HG02970 (cell line): ENCODE measurements around the gene ZFAND3.
"Not testable (repeated sequence)": the region's sequence is repeated elsewhere in the genome, so short reads cannot be mapped to it uniquely, and the experiment has no call there.

Source experiments
- ATAC-seq: cut with Tn5 transposase; IDR thresholded peaks from one replicate; pipeline ENCODE4 v1.9.1; 2021; ENCODE audit warnings: mild to moderate bottlenecking, moderate library complexity, moderate number of reproducible peaks; ENCODE audit not compliant: unreplicated experiment, low FRiP score

Gene ZFAND3

GRCh38 chr6:37889051-37889450 lies 69.5 kb downstream of the ZFAND3 start:
- no peak for ATAC-seq

- no peak for ATAC-seq
Observed at GRCh38 chr6:37889486-37889885, 70.0 kb downstream of the ZFAND3 start.

DNA sequence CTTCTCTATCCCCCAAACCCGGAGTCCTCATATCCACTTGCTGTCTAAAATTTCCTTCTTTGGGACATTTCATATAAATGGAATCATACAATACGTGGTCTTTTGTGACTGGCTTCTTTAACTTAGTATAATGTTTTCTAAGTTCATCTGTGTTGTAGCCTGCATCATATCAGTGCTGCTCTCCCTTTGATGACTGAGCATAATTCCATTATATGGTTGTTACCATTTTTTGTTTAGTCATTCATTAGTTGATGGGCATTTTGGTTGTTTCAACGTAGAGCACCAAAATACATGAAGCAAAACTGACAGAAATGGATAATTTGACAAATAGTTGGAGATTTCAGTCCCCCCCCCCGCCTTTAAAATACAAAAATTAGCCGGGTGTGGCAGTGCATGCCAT lies 71.5 kb downstream of the ZFAND3 start:
- ATAC-seq, result no peak

DNA sequence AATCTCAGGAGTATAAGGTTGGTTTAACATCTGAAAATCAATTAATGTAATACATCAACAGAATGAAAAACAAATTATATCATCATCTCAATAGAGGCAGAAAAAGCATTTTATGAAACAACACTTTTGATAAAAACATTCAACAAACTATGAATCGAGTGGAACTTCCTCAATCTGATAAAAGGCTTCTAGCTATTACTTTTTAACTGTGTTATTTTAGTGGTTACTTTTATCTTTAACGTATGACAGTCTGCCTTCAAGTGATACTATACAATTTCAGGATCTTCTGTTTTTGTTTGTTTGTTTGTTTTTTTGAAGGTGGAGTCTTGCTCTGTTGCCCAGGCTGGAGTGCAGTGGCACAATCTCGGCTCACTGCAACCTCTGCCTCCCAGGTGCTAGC lies 73.7 kb downstream of the ZFAND3 start:
- no peak for ATAC-seq

GRCh38 chr6:37893734-37894133 lies 74.2 kb downstream of the ZFAND3 start:
- not testable (repeated sequence) for ATAC-seq

GRCh38 chr6:37894585-37894984 lies 75.1 kb downstream of the ZFAND3 start:
- no peak for ATAC-seq

- no peak for ATAC-seq
Observed at GRCh38 chr6:37897321-37897720, 77.8 kb downstream of the ZFAND3 start.

DNA sequence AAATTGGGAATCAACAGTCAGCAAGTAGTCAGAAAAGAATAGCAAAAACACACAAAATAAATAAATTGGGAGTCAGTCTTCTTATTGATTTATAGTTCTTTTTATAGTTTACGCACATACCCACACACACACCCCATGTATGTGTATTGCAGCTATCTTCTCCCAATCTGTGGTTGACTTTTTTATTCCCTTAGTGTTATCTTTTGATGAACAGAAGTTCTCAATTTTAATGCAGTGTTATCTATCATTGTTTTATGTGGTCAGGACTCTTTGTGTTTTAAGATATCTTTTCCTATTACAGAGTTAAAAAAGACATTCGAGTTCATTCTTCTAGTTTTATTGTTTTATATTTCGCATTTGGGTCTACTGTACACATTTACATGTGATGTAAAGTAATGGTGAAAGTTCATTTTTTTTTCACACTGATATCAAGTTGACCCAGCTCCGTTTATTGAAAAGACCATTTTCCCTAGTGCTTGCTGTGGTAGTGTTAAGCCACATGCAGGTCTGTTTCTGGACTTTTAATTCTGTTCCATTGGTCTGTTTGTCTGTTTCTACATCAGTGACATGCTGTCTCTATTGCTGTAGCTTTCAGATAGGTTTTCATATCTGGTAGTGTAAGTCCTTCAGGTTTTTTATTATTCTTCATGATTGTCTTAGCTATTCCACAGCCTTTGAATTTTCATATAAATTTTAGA lies 78.4 kb downstream of the ZFAND3 start:
- ATAC-seq, result no peak

DNA sequence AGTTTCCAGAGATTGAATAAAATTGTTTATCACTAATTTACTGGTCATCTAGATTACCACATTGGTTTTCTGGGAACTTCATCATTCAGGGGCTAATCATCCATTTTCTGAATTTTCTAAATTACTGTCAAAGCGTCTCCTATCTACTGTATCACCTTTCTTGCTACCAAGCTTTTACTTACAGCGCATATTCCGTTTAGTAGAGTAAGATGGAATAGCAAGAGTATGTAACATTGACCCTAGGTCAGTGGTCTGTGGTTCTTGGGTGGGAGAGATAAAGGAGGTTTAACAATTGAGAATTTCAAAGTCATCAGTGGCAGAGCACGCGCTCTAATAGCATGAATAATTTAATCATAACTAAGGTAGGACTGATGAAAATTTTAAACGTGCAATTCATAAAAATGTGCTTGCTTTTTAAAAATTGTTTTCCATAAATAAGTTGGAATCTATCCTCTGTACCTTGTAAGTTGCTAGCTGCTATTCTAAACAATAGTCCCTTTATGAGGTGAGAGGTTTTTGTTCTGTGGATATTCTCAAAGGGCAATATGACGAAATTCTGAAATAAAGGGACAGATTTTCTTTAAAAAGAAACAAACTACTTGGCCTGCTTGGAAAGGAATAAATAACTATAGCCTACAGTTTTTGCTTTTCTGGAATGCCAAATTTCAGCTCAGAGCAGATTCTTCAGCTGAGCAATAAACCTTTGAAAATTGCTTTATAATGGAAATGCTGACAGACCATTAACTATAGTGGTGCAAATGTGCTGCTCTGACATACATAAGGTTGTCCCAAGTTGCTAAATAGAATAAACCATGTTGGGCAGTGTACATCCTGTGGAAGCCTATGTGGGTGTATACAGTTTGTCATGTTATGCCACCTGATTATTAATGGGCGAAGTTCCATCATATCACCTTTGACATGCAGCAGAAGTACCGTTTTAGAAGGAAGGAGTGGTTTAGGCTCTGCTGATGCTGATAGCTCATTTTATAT lies 84.1 kb downstream of the ZFAND3 start:
- ATAC-seq, result no peak

DNA sequence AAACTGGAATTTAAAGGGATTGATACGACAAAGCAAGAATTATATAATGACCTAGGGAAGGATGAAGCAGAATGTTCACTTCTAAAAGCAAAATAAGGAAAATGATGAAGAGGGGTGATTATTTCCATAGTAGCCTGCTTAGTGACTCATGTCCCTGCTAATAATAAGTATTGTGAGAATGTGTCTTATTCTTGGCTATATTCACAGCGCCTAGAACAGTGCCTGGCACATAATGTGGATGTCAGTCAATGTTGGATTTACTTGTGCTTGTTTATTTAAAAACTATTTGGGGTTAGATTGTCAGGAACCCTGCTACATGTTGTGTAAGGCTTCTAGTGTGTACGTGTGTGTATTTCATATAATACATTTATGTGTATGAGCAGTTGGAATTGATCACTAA lies 85.1 kb downstream of the ZFAND3 start:
- no peak for ATAC-seq

GRCh38 chr6:37906121-37906520 lies 86.6 kb downstream of the ZFAND3 start:
- ATAC-seq, result no peak

DNA sequence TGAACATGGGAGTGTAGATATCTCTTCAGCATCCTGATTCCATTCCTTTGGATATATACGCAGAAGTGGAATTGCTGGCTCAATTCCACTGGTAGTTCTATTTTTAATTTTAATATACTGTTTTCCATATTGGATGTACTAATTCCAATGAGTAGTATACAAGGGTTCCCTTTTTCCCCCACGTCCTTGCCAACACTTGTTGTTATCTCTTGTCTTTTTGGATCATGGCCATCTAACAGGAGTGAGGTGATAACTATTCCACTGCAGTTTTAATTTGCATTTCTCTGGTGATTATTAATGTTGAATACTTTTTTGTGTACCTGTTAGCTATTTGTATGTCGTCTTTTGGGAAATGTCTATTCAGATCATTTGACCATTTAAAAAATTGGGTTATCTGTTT lies 91.5 kb downstream of the ZFAND3 start:
- no peak for ATAC-seq

- ATAC-seq, result no peak
Observed at GRCh38 chr6:37913210-37913609, 93.7 kb downstream of the ZFAND3 start.

DNA sequence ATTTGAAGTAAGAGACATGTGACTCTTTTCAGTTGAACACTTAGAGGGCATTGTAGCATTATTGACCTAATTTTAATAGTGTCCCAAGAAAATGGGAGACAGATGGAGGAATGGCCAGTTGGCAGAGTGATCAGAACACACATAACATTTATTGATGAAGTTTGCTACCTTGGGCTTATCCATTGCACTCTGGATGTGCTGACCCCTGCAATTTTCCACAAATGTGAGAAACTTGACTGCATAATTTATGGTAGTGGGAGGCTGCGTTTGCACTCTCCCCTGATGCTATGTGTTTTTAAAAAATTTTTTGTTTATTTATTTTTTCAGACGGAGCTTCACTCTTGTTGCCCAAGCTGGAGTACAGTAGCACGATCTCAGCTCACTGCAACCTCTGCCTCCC lies 95.9 kb downstream of the ZFAND3 start:
- ATAC-seq, result no peak

- ATAC-seq, result no peak
Observed at GRCh38 chr6:37916149-37916548, 96.6 kb downstream of the ZFAND3 start.

DNA sequence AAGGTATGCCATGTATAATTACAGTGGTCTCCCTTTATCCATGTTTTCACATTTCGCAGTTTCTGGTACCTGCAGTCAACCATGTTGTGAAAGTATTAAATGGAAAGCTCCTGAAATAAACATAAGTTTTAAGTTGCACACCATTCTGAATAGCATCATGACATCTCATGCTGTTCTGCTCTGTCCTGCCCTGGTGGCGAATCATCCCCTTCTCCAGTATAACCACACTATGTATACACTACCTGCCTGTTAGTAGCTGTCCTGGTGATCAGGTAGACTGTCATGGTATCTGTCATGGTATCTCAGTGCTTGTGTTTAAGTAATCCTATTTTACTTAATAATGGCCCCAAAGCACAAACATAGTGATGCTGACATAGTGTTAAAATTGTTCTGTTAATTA lies 97.1 kb downstream of the ZFAND3 start:
- ATAC-seq, result no peak

- ATAC-seq, result no peak
Observed at GRCh38 chr6:37917566-37917965, 98.0 kb downstream of the ZFAND3 start.

DNA sequence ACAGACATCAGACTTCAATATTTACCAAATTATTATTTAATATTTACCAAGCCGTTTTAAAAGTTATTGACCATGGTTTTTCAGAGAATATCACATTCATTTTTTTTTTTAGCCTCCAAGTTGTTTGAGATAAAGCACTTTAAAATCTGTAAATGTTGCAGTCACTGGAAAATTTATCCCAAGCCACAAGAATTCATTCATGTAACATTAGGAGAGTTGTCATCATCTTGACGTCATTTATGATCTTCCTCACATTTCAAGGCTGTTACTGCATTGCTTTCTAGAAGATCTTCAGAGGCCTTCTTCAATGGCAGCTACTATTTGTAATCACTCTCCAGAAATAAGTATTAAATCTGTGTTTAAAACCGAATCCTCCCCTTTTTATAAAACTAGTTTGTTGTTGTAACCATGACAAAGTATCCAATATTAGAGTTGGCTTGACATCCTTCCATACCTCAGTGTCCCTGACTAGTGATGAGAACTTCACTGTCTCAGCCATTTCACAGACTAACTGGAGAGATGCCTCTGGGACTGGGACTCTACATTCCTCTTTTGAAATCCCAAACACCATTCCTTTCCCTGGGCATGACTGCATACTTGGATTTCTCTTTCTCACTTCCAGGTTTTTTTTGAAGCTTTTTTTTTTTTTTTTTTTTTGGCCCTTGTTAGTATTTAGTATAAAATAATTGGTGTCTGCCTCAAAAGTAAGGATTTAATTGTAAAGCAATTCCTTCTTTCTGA lies 100.1 kb downstream of the ZFAND3 start:
- ATAC-seq, result no peak

- ATAC-seq, result no peak
Observed at GRCh38 chr6:37920667-37921066, 101.1 kb downstream of the ZFAND3 start.

DNA sequence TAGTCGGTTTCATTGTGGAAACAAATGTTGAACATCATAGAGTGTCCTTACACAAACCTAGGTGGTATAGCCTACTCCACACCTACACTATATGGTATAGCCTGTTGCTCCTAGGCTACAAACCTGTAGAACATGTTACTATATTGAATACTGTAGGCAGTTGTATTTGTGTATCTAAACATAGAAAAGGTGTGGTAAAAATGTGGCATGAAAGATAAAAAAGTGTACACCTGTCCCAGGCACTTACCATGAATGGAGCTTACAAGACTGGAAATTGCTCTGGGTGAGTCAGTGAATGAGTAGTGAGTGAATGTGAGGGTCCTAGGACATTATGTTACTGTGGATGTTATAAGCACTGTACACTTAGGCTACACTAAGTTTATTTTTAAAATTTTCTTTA lies 103.0 kb downstream of the ZFAND3 start:
- ATAC-seq, result no peak

GRCh38 chr6:37923514-37923913 lies 104.0 kb downstream of the ZFAND3 start:
- ATAC-seq, result no peak
